HG03571 (cell line): ENCODE data around the gene IER3IP1.
"Not testable (repeated sequence)": the region's sequence is repeated elsewhere in the genome, so short reads cannot be mapped to it uniquely, and the experiment has no call there.

Experiments
- ATAC-seq: cut with Tn5 transposase; IDR thresholded peaks from one replicate; pipeline ENCODE4 v1.9.1; 2021; ENCODE audit not compliant: unreplicated experiment

Gene IER3IP1

DNA sequence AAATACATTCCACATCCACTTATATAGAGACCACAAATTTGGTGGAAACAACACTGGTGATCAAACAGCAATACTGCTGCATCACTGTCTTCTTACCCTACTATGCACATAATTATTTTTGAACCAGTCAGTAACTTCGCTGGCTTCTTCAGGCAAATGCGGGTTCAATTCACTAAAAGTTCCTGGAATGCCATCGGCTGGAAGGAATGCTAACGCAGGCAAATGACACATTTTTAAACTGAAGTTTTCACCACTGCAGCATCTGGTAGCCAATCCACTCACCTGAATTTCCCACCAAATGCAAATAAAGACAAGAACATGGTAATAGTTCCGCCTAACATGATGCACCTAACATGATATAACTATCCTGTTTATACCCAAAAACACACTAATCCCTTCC lies 15.9 kb downstream of the IER3IP1 start:
- ATAC-seq = no peak

DNA sequence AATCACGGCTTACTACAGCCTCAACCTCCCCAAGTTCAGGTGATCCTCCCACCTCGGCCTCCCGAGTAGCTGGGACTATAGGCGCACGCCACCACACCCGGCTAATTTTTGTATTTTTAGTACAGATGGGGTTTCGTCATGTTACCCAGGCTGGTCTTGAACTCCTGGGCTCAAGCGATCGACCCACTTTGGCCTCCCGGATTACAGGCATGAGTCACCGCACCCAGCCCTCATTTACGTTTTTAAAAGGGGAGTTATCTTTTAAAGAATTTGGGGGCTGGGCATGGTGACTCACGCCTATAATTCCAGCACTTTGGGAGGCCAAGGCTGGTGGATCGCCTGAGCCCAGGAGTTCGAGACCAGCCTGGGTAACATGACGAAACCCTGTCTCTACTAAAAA lies 17.8 kb downstream of the IER3IP1 start:
- not testable (repeated sequence) for ATAC-seq

DNA sequence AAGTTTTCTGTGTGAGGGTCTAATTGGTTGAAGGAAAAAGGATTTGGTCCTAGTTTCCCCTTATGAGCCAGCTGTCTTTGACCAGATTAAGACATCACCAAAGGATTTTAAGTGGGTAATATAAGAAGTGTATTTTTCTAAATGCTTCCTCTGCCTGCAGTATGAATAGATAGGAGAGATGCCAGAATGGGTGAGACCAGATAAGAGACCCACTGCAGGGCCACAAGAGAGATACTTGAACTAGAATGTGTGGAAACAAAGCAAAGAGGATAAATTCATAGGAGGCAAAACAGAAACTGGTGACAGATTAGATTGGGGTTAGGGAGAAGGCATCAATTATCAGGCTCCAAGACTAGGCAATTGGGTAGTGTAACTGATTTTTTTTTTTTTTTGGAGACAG lies 24.7 kb downstream of the IER3IP1 start:
- ATAC-seq = no peak

DNA sequence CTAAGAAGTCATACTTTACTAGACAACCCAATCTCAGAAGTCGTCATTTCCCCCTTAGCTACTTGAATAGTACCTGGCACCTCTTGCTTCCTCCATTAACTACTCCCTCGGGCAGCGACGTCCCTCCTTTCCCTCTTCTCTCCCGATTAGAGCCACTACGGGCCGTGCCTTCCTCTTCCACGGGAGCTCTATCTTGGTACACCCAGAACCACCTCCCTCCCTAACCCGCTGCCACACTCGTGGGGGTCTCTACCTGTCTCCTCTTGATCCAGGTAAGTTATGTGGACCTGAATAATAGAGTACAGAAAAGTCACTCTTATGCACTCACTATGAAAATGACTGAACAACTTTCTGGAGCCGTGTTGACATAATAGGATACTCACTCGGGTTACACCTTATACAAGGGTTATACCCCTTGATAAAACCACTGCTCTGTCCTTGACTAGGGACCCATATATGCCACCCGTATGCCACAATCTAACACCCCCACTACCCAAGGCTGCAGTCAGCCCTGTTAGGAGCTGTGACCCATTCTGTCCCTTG lies 25.3 kb downstream of the IER3IP1 start:
- ATAC-seq = peak; percentile 8

DNA sequence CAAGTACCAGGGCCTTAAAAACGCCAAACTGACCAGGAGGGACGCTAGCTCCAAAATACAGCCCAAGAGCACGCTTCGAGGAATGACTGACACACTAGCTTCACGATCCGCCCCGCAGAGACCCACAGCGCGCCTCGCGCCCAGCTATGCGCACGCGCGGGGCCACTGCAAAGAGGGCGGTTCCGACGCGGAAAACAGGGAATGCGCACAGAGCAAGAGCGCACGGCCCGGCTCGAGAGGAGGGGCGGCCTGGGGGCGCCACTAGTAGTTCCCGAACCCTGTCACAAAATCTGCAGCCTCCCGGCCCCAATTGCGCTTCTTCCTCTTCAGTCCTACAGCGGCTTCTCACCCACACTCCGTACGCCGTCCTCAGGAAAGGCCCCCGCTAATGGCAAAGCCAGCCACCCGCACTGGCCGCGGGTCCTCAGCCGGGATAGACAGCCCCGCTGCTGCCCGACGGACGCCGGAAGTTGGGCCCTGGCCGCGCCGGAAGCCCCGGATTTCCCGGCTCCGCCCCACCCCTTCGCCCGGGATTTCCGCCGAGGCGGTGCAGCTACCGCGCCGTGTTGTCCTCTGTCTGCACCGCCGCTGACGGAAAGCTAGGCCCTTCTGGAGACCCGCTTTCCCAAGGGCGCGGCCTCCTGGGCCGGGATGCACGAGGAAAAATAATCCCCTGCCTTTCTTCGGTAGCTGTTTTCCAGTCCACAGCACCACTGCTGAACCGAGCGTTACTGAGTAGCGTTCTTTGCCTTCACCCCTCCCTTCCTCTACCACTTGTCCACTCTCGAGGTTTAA lies 25.9 kb downstream of the IER3IP1 start, which contains the start of gene HDHD2:
Gene HDHD2 (minus strand): TSS at position 472 of the 795 bp plus-strand sequence. CDS start 14,061 bp downstream, outside the sequence.
- ATAC-seq = peak; percentile 89

DNA sequence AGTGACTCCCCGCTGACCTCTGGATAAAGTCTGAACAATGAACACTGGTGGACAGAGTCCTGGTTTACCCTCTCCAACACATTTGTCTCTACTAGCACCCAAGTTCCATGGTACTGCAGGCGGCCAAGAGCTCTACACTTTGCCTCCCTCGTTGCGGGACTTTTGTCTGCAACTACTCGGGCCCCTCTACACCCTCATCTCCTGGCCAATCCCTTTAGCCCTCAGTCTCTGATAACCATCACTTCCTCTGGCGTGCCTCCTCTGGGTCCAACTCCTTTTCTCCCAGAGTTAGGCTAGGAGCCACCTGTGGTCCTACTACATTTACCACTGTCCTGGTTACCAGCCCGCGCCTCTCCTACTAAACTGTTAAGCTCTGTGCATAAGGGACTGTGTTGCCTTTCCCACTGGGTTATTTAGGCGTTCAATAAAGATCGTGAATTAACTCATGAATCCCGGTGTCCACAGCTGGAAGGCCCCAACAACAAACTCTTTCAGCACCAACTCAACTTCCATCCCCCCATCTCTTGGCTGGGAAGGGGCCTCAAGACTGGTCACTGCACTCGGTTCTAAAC lies 26.6 kb downstream of the IER3IP1 start:
- no peak for ATAC-seq

DNA sequence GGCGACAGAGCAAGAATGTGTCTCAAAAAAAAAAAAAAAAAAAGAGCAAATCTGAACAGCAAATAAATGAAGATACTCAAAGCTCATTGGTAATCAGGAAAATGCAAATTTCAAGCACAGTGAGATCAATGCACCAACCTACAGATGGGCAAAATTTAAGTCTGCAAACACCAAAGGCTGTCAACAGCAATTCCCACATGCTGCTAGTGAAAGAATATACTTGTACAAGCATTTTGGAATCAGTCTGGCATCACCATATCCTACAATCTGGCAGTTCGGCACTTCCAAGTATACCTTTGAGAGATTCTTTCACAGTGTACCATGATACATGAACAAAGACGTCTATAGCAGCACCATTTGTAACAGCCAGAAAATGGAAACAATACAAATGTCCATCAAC lies 30.0 kb downstream of the IER3IP1 start:
- ATAC-seq = no peak

GRCh38 chr18:47143899-47144485 lies 32.2 kb downstream of the IER3IP1 start:
- ATAC-seq = no peak

DNA sequence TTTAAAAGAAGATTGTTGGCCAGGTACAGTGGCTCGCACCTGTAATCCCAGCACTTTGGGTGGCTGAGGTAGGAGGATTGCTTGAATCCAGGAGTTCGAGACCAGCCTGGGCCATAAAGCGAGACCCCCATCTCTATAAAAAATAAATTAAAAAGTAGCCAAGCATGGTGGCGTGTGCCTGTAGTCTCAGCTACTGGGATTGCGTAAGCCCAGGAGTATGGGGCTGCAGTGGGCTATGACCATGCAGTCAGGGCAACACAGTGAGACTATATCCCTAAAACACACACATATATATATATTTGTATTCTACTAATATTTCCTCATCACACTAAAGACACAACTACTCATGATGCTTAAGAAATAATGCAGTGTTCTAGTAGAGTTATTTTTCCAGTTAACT lies 33.0 kb downstream of the IER3IP1 start:
- no peak for ATAC-seq

DNA sequence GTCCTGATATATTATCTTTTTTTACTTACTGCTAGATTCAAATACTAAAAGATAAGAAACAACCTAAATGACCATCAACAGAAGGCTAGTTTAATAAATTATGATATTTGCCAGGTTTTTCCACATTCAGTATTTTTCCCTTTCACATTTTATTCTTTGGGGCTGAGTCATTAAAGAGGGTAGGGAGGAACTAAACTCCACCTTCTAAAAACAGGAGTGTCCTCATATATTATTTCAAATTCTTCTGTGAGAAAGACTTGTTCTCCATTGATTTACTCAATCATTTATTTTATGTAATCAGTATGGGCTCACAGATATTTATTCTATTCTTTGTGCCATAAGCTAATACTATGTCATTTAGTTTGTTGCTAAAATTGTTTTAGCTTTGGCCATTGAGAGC lies 34.9 kb downstream of the IER3IP1 start:
- ATAC-seq = no peak

DNA sequence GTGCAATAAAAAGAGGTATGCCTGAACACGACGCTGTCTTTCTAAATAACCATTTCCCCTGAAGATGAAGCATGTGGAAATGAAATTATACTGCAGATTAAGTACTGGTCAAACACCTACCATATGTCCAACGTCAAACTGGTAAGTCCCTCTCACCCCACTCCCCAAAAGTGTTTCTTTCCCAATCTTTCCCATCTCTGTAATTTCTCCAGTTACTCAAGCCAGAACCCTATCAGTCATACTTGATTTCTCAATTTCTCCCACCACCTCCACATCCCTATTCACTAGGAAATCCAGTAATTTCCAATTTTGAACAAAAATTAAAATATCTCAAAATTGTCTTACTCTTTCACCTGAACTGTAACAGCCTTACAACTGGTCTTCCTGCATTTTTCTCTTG lies 55.0 kb downstream of the IER3IP1 start:
- no peak for ATAC-seq

- ATAC-seq = peak; percentile 92
Measured at GRCh38 chr18:47120428-47120827, 55.7 kb downstream of the IER3IP1 start.

DNA sequence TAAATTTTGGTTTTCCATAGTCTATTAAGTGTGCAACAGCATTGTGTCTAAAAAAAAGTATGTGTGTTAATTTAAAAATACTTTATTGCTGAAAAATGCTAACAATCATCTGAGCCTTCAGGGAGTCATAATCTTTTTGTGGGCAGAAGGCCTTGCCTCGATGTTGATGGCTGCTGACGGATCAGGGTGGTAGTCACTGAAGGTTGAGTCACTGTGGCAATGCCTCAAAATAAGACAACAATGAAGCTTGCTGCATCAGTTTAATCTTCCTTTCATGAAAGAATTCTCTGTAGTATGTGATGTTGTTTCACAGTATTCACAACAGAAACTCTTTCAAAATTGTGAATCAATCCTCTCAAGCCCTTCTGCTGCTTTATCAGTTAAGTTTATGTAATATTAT lies 57.2 kb downstream of the IER3IP1 start:
- ATAC-seq = no peak

- ATAC-seq = no peak
Measured at GRCh38 chr18:47115205-47115604, 61.0 kb downstream of the IER3IP1 start.

DNA sequence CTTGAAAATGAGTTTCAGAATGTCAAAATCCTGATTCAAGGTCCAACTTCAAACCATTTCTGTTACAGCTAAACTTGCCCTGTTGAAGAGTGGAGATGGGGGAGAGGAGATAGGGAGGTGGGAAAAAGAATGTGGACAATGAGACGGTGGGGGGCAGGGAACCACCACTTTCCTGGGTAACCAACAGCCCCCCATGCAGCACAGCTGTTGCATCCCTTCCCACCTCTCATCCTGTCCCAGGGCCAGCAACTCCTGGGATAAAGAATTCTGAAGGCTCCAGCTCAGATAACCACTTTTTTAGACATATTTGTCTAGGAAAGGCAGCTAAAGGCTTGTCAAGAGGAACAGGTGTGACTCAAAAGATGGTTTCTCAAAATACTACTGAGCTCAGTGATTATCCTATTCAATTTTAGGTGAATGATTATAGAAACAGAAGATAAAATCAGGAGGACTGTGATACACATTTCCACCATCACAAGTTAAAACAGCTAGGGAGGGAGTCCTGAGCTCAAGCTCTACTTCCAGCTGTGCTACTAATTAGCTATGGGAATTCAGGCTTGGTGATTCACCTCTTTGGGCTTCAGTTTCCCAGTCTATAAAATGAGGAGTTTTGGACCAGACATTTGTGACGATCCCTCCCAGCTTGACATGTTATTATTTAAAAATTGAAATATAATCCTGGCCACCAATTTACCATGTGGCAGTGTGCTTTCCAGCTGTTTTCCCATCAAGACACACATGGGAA lies 62.2 kb downstream of the IER3IP1 start:
- no peak for ATAC-seq

- no peak for ATAC-seq
Measured at GRCh38 chr18:47110492-47111274, 65.5 kb downstream of the IER3IP1 start.

DNA sequence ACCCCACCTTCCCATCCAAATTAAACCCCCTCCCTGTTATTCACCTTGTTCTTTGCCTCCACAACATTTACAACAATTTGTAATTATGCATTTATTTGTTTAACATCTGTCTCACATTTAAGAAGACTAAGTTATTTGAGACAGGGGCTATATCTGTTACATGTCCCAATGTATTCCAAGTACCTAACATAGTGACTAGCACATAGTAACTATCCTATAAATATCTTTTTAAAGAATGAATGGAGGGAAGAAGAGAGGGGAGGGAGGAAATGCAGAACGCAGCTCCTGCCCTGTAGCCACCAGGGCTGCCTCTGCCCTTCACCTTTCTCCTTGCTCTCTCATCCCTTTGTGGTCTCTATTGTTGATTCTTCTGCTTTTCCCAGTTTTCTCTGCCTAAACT lies 66.4 kb downstream of the IER3IP1 start:
- ATAC-seq = no peak

- ATAC-seq = no peak
Measured at GRCh38 chr18:47108998-47109405, 67.2 kb downstream of the IER3IP1 start.

GRCh38 chr18:47108373-47108772 lies 67.8 kb downstream of the IER3IP1 start:
- no peak for ATAC-seq
